ENCODE data around the gene CDCA3.

Gene CDCA3

DNA sequence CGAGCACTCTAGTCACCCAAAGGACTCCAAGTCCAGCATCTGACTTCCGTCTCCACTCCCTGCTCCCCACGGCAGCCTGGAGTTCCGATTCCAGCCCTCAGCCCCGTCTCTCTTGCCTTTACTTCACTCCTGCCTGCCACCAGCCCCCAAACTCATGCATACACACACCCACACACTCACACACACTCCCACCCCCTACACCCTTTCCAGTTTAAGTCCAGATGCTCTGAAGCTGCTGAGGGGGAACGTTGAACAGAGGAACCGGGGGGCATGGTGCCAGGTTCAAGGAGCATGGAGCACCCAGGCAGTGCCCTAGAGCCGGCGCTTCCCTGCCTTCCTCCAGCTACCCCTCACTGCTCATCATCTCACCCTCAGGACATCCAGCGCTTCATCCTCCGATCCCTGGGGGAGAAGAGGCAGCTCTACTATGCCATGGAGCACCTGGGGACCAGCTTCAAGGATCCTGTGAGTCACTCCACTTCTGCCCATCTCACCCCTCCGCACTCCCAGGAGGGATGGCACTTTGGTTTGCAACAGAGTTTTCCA, 19.6 kb downstream of the CDCA3 start:
- no peak for DNase-seq

DNA sequence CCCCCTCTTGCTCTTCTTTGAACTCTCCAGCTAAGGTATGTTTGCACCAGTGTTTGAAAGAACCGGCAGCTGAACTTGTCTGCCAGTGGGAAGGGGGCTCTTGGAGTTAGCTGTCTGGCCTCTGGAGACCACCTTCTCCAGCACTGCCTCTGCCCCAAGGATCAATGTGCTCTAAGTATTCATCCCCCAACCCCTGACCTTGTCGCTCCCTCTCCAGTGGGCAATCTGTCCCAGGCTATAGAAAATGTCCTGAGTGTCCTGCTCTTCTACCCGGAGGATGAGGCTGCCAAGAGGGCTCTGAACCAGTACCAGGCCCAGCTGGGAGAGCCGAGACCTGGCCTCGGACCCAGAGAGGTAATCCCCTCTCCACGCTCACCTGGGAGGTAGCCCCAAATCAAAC, 20.1 kb downstream of the CDCA3 start:
- no peak for DNase-seq

DNA sequence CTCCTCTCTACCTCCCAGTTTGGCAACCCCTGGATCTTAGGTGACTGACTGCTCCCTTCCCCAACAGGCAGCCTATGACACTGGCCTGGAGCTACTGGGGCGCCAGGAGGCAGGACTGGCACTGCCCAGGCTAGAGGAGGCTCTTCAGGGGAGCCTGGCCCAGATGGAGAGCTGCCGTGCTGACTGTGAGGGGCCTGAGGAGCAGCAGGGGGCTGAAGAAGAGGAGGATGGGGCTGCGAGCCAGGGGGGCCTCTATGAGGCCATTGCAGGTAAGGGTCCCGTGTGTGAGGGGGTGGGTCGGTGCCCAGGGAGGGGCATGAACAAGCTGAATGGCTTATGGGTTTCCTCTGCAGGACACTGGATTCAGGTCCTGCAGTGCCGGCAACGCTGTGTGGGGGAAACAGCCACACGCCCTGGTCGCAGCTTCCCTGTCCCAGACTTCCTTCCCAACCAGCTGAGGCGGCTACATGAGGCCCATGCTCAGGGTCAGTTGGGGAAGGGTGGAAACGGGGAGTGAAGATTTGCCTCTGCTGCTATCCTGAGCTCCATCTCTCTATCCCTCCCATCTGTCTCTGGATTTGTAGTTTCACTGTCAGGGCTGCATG, 20.7 kb downstream of the CDCA3 start:
- DNase-seq, result no peak

DNA sequence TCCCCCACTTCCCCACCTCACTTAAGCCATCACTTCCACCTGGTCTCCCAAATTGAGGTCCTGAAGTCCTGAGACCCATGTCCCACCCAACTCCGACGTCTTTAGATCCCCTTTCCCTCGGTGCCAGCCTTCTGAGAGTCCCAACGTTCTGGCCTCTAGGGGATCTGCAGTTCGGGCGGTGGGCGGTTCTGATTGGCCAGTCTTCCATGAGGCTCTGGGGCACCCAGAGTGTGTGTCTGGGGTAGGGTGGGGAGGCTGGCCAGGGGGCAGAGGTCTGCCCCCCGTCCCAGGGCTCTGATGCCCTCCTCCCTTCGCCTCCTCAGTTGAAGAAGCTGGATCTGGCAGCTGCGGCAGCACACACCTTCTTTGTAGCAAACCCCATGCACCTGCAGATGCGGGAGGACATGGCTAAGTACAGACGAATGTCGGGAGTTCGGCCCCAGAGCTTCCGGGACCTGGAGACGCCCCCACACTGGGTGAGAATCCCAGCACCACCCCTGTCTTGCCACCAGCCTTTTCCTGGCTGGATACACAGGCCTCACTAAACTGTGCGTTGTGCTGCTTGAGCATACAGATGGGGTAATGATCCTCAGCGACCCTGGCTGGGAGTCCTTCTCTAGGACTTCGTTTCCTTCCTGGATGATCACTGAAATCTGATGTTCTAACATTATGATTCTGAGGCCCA, 21.4 kb downstream of the CDCA3 start:
- no peak for DNase-seq

DNA sequence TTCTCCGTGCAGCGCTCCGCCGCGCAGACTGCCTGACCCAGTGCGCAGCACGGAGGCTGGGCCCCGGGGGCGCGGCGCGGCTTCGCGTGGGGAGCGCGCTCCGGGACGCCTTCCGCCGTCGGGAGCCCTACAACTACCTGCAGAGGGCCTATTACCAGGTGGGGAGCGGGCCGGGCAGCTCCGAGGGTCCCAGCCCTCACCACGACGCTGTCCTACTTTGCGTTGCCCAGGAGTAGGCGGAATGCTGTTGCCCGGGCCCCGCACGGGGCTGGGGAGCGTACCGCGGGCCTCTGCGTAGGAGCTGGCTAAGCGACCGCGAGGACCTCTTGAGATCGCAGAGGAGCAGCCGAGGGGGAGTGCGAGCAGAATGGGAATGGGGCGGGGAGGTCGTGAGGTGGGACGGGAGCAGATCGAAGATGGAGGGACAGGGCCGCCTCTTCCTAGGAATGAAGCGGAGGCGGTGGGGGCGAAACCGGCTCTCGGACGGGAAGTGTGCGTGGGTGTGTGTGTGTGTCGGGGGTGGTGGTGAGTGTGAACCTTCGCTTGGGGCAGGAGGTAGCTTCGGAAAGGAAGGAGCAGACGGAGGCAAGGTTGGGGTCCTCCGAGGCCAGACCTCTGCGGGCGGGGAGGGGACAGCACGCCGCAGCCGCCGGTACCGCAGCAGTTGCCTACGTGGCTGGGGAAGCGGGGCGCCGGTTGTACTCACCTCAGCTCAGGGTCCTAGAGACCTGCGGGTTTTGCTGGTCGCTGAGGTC, 22.1 kb downstream of the CDCA3 start:
- DNase-seq, result peak; percentile 31 to 45

DNA sequence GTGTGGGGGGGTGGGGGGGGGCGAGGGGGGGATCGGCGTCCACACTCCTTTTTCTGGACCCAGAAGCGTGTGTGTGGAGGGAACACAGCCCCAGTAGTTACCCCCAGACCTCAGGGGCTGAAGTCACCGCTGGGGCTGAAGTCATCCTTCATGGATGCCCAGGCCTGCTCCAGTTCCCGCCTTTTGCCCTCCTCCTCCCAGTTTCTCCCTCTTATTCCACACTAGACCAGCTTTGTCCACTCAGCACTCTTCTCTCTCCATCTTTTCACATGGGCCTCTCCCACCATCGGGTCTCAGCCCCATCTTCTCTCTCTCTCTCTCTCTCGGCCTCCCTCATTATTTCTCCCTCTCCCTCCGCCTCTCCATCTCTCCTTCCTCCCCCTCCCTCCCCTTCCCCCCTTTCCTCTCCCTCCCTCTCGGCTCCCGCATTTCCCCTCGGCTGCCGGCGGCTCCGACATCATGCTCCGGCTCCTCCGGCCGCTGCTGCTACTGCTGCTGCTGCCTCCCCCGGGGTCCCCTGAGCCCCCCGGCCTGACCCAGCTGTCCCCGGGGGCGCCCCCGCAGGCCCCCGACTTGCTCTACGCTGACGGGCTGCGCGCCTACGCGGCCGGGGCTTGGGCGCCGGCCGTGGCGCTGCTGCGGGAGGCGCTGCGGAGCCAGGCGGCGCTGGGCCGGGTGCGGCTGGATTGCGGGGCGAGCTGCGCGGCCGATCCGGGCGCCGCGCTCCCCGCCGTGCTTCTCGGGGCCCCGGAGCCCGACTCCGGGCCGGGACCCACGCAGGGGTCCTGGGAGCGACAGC, 22.9 kb downstream of the CDCA3 start, which contains the start of gene P3H3:
P3H3 (plus strand) TSS at position 426 of the 799 bp plus-strand sequence; CDS start at position 460, 34 bp downstream.
- DNase-seq, result no peak

DNA sequence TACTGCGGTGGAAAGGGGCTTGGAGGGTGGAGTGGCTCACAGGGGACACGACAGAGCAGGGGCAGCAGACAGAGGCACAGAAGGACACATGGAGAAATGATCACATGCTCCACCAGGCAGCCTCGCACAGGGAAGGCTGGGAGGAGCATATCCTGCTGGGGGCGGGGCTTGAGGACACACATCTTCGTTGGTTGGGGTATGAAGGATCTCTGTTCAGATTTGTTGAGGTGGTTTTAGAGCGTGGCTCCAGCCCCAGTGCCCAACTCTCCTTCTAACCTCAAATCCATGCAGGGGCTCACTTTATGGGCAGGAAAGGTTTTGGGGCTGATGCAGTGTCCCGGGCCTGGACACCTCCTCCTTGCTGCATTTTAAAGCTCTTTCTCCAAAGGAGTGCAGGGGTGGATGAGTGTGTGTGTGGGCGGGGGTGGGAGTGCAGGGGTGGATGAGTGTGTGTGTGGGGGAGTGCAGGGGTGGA, 23.6 kb downstream of the CDCA3 start:
- DNase-seq, result peak; percentile 50 to 55

DNA sequence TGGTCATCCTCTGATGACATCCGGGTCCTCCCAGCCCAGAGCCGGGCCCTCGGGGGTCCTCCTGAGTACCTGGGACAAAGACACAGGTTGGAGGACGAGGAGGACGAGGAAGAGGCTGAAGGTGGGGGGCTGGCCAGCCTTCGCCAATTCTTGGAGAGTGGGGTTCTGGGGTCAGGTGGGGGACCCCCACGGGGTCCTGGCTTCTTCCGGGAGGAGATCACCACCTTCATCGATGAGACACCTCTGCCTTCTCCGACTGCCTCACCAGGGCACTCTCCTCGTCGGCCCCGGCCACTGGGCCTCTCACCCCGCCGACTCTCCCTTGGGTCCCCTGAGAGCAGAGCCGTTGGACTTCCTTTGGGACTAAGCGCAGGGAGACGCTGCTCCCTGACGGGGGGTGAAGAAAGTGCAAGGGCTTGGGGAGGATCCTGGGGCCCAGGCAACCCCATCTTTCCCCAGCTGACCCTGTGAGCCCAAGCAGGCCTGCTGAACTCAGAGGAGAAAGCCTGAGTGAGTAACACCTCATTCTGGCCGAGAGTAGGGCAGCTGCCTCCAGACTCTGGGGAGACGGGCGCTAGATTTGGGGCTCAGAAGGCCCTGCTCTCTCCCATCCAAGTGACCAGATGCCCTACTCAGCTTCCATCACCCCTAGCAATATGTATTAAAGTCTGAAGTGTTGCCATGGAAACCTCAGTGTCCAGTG, 24.2 kb downstream of the CDCA3 start:
- DNase-seq, result no peak

DNA sequence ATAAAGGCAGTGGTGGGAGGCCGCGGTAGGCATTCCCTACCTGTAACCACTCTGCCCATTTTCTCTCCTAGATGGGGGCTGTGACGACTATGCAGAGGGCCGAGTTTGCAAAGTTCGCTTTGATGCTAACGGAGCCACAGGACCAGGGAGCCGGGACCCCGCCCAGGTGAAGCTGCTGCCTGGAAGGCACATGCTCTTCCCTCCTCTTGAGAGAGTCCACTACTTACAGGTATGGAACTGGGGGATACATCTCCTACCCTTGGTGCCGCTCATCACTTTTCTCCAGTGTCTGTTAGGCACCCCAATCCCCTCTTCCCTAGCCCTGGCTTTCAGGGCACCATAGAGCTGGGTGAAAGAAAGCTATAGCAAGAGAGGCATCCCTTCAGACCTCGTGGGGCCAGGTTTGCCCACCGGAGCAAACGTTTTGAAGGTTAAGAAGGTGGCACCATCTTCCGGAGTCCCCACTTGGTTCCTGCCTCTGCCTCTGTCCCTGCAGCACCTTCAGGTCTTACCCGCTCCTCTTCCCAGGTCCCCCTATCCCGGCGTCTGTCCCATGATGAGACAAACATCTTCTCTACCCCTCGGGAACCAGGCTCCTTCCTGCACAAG, 24.9 kb downstream of the CDCA3 start:
- no peak for DNase-seq

DNA sequence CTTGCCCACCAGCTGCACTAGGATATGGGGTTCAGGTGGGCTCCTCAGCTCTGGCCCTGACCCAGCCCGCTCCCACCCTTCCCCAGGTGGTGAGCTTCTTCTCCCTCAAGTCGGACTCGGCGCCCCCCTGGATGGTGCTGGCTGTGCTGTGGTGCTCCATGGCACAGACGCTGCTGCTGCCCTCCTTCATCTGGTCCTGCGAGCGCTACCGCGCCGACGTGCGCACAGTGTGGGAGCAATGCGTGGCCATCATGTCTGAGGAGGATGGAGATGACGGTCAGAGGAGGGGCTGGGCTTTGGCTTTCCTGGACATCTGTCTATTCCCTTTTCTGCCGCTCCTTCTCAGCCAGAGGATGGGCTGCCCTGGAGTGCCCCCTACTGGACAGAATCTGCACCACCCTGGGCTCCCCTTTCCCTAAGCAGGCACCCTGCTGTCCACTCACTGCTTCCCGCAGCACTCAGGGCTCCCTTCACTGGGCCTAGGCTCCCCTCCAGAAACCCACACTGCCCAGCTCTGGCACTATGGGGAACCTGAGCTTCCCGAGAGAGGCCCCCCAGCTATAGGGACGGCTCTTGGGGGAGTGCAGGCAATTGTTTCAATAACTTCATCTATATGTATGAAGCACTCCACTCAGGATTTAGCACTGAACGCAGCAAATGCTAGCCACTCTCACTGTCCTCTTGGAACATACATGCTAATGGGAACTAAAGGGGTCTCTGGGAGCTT, 25.5 kb downstream of the CDCA3 start:
- DNase-seq, result peak; percentile 73 to 87

DNA sequence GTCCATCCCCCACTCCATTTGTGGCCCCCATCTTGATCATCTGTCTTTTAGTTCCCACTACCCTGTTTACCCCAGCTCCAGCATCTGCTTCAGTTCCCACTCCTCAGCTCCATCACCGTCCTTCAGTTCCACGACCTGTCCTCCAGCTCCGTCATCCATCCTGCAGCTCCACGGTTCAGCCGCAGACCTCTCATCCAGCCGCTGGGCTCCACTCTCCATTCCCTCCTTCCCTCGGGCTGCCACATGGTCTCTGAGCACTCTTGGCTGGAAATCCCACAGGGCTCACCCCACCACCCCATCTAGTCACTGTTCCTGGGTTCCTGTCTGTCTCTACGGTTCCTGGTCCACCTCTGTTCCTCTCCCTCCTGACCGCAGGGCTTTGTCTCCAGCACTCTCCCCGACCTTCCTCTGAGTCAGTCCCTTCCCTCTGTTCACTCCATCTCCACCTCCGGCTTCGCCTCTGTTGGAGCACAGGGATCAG, 26.1 kb downstream of the CDCA3 start:
- DNase-seq, result no peak

DNA sequence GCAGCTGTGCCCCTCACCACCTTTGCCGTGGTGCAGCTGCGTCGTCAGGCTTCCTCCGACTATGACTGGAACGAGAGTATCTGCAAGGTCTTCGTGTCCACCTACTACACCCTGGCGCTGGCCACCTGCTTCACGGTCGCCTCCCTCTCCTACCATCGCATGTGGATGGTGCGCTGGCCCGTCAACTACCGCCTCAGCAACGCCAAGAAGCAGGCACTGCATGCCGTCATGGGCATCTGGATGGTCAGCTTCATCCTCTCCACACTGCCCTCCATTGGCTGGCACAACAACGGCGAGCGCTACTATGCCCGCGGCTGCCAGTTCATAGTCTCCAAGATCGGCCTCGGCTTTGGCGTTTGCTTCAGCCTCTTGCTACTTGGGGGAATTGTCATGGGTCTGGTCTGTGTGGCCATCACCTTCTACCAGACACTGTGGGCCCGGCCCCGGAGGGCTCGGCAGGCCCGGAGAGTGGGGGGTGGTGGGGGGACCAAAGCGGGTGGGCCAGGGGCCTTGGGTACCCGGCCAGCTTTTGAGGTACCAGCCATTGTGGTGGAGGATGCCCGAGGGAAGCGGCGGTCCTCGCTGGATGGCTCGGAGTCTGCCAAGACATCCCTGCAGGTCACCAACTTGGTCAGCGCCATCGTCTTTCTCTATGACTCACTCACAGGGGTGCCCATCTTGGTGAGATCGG, 26.9 kb downstream of the CDCA3 start:
- DNase-seq, result no peak

DNA sequence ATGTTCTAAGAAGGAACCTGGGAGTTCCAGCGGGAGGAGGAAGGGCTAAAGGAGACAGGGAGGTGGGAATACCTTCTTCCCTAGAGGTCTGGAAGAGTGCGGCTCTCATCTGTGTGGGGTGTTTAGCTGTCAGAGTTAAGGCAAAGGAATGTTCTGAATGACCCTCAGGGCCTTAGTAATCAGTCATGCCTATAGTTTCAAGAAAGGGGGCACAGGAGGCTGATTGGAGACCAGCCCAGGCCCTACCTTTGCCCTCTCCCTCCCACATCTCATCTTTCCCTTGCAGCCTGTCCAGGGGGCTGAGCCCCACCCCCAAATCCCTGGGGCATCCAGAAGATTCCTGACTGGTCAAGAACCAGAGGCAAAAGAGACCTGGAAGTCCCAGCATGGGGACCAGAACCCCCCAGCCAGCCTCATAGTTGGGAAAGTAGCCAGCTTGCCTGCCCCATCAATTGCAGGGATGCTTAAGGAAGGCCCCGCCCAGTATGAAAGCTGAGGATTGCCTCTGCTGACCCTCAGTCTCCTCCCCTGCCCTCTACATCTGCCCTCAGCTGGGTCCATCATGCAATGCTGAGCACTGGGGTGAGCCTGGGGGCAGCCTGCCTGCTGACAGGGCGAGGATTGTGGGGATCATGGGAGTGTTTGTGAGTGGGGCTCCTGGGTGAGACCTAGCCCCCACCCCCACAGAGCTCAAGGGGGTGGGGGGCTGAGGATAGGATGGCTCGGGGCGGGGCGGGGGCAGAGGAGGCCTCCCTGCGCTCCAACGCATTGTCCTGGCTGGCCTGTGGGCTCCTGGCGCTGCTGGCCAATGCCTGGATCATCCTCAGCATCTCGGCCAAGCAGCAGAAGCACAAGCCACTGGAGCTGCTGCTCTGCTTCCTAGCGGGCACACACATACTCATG, 27.7 kb downstream of the CDCA3 start:
- DNase-seq, result no peak

DNA sequence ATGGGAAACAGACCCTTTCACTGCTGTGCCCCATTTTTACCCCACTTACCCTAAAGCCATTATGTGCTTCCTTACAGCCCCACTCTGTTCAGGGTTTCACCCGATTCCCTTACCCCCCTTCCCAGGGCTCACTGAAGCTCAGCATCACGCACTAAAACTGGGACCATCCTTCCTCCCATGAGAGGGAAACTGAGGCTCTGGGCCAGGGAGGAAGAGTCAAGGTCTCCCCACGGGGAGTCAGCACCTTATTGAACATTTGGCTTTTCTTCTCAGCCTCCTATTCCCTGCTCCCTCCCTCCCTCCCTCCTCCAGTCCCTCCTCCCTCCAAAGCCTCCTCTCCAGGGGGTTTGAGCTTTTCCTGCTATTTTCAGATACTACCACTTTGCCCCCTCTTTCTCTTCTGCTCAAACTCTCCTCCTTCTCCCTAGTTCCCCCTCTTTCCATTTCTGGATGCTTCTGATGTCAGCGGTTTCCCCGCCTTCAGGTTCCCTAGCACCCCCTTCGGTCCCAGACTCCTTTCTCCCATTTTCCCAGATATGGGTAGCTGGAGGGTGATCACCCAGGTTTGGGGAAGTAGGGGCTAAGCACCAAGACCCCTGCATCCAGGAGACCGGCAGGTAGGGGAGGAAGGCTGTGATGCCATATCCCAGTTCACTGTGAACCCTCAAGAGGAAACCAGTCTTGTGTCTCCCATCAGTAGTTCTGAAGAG, 28.5 kb downstream of the CDCA3 start:
- no peak for DNase-seq

DNA sequence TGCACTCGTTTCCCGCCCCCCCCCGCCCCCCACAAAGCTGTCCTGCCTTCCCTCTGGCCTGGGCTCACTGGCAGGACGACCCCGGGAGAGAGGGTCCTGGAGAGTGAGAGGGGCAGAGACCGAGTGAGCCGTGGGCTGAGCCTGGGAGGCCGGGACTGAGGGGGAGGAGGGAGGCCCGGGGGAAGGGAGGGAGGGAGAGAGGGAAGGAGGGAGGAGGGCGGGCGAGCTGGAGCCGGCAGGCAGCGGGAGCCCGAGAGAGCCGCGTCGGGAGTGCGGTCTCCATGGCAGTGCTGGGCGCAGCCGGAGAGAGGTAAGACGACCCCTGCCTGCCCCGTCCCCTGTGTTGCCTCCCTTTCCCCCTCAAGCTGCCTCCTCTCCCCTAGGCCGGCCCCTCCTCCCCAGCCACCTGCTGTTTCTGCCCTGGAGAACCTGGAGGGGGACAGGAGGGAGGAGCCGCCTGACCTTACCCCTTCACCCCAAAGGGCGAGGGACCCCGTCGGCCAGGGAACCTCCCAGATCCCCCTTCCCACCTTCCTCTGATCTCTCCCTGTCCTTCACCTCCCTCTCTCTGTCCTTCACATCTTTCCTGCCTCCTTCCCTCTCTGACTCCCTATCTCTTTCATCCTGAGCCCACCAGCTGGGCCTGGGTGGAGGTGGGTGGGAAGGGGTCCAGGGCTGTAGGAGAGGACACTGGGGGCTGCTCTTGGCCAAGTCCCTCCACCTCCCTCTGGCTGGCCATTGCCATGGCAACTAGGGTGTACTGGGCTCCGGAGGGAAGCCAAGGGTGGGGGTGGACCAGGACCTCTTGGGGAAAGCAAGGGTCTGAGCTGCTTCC, 29.3 kb downstream of the CDCA3 start, which contains the start of gene GPR162:
GPR162 (plus strand) TSS at position 231 of the 835 bp plus-strand sequence. CDS start 2,078 bp downstream, outside the sequence.
- DNase-seq, result no peak

DNA sequence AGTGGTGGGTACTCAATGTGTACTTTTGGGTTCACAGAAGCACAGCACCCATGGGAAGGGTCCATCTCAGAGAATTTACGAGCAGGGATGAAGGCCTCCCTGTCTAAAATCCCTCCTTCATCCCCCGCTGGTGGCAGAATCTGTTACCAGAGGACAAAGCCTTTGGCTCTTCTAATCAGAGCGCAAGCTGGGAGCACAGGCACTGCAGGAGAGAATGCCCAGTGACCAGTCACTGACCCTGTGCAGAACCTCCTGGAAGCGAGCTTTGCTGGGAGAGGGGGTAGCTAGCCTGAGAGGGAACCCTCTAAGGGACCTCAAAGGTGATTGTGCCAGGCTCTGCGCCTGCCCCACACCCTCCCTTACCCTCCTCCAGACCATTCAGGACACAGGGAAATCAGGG, 30.9 kb downstream of the CDCA3 start:
- no peak for DNase-seq

Measured in activated CD4-positive, alpha-beta T cell treated with anti-CD3 and anti-CD28 coated beads for 4 hours (primary cell).